Activated naive CD4-positive, alpha-beta T cell treated with Interleukin-2 at 50 U/mL for 16 hours (primary cell): Measurements from ENCODE around the gene PLEKHH1.
"Not testable (repeated sequence)": the region's sequence is repeated elsewhere in the genome, so short reads cannot be mapped to it uniquely, and the experiment has no call there.

Experiments
- DNase-seq: peaks from one replicate; pipeline ENCODE4 v3.0.0-alpha.2; 2020

Gene PLEKHH1

GRCh38 chr14:67537736-67538135 lies 4.6 kb downstream of the PLEKHH1 start:
- no peak for DNase-seq

GRCh38 chr14:67538501-67538900 lies 5.4 kb downstream of the PLEKHH1 start:
- no peak for DNase-seq

- no peak for DNase-seq
These were observed 6.0 kb downstream of the PLEKHH1 start for GRCh38 chr14:67539116-67539515.

- DNase-seq = peak; percentile 12
These were observed 8.6 kb downstream of the PLEKHH1 start for GRCh38 chr14:67541448-67542387.

- DNase-seq = not testable (repeated sequence)
These were observed 9.5 kb downstream of the PLEKHH1 start for GRCh38 chr14:67542620-67543019.

- no peak for DNase-seq
These were observed 11.5 kb downstream of the PLEKHH1 start for GRCh38 chr14:67544590-67544989.

GRCh38 chr14:67547224-67547780 lies 14.2 kb downstream of the PLEKHH1 start:
- no peak for DNase-seq

- DNase-seq = no peak
These were observed 16.6 kb downstream of the PLEKHH1 start for GRCh38 chr14:67549734-67550133.

- DNase-seq = no peak
These were observed 18.0 kb downstream of the PLEKHH1 start for GRCh38 chr14:67551123-67551522.

- no peak for DNase-seq
These were observed 18.9 kb downstream of the PLEKHH1 start for GRCh38 chr14:67551940-67552339.

GRCh38 chr14:67553547-67553946 lies 20.5 kb downstream of the PLEKHH1 start:
- DNase-seq = no peak

- no peak for DNase-seq
These were observed 21.3 kb downstream of the PLEKHH1 start for GRCh38 chr14:67554341-67554740.

GRCh38 chr14:67555518-67556090 lies 22.5 kb downstream of the PLEKHH1 start:
- no peak for DNase-seq

GRCh38 chr14:67556671-67557070 lies 23.6 kb downstream of the PLEKHH1 start:
- no peak for DNase-seq

GRCh38 chr14:67557118-67557517 lies 24.0 kb downstream of the PLEKHH1 start:
- no peak for DNase-seq

GRCh38 chr14:67557656-67558055 lies 24.6 kb downstream of the PLEKHH1 start:
- no peak for DNase-seq

- no peak for DNase-seq
These were observed 26.5 kb downstream of the PLEKHH1 start for GRCh38 chr14:67559639-67560038.

- DNase-seq = no peak
These were observed 29.1 kb downstream of the PLEKHH1 start for GRCh38 chr14:67562025-67562775.

- DNase-seq = no peak
These were observed 29.7 kb downstream of the PLEKHH1 start for GRCh38 chr14:67562776-67563150.

GRCh38 chr14:67564236-67564635 lies 31.1 kb downstream of the PLEKHH1 start:
- DNase-seq = no peak

- no peak for DNase-seq
These were observed 33.8 kb downstream of the PLEKHH1 start for GRCh38 chr14:67566908-67567307.

GRCh38 chr14:67567654-67568053 lies 34.6 kb downstream of the PLEKHH1 start:
- no peak for DNase-seq

- no peak for DNase-seq
These were observed 36.0 kb downstream of the PLEKHH1 start for GRCh38 chr14:67569011-67569650.
